Uterus (tissue), 4 donors: ENCODE results near the gene HSPB7. TPM values are rescaled to one million over a fixed set of nuclear protein-coding genes. Genes with fewer than 3 reads are reported as not detected.

ENCODE experiments used
- DNase-seq, 2 donors: peaks; one replicate each; pipeline ENCODE4 v3.0.0-alpha.2; 2019 to 2020
- H3K27ac ChIP-seq, 2 donors: fragments of 200-600 bp; sonication (generic); 1 replicate in 1 of 2; 2 replicates in 1 of 2; pipeline ENCODE4 v1.5.1; 2016 to 2018
- H3K27me3 ChIP-seq, 2 donors: fragments of 200-600 bp; sonication (generic); one replicate each; pipeline ENCODE4 v1.5.1; 2018 to 2019; ENCODE audit warnings: control low read depth in 1 of 2
- H3K36me3 ChIP-seq, 2 donors: fragments of 200-600 bp; sonication (generic); one replicate each; pipeline ENCODE4 v1.5.1; 2019; ENCODE audit warnings: control low read depth in 1 of 2
- H3K4me1 ChIP-seq, 2 donors: fragments of 200-600 bp; sonication (generic); one replicate each; pipeline ENCODE4 v1.5.1; 2018 to 2019; ENCODE audit warnings: control low read depth in 1 of 2
- H3K4me3 ChIP-seq, 2 donors: fragments of 200-600 bp; sonication (generic); 1 replicate in 1 of 2; 2 replicates in 1 of 2; pipeline ENCODE4 v1.5.1; 2018 to 2019; ENCODE audit warnings: mild to moderate bottlenecking in 1 of 2
- H3K9me3 ChIP-seq, 2 donors: fragments of 200-600 bp; sonication (generic); one replicate each; pipeline ENCODE4 v1.5.1; 2019; ENCODE audit warnings: control low read depth in 1 of 2
- POLR2A ChIP-seq, 2 donors: fragments of 450-650 bp; IDR thresholded peaks; one replicate each; pipeline ENCODE4 v1.6.1; 2016; ENCODE audit warnings: antibody characterized with exemption in 2 of 2, mild to moderate bottlenecking in 1 of 2, moderate library complexity in 1 of 2
- intact Hi-C: fragments of 100-400 bp; cut with DNase I; formaldehyde crosslinking; loops from one replicate; pipeline ENCODE4 v1.15.1; 2023; ENCODE audit warnings: low total_unique reads
- total RNA-seq, 4 donors: library from RNA; depleted of rRNA in 3 of 4; stranded (reverse); fragments of >200 nt in 3 of 4; gene quantifications; one replicate each; pipeline versions ENCODE4 v1.1.0 to v1.2.4, GENCODE V29; 2014 to 2023
- TF ChIP-seq, protein P1 (sequence below), 4 experiments: fragments of 200-600 bp in 2 of 4; fragments of 450-650 bp in 2 of 4; sonication (generic) in 2 of 4; IDR thresholded peaks; one replicate each; pipeline ENCODE4 v1.5.1; 2016 to 2019; ENCODE audit warnings: antibody characterized with exemption in 4 of 4, mild to moderate bottlenecking in 2 of 4, moderate library complexity in 1 of 4
- donor health status: DM: yes; HTN: yes; CAD: no.

HSPB7 gene
- total RNA-seq, 4 donors from 2014 or later = 8.7 to 283 (median 22.6) TPM

DNA sequence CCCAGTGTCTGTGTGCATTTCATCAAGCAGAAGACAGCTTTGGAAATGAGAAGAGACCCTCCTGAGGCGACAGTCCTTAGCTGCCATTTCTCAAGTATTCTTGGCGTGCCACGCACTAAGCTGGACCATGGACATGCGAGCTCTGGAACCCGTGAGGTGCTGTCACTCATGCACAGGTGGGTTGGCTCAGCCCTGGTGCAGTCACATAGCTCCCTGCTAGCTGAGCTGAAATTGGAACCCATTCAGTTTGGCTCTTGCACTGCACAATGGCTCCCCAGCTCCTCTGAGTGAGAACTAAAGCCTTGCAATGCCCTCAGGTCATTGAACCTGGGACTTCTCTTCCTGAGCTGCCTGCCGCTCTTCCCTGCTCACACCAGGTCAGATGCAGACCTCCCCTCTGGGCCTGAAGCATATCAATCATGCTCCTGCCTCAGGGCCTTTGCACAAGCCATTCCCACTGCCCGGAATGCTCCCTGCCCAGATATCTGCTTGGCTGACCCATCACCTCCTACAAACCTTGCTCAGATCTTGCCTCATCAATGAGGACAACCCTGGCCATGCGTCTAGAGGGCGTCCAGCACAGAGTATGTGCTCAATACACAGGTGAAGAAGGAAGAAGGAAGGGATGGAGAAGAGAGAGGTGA is 20.1 kb downstream of the HSPB7 start:
- intact Hi-C loops = no loop called here
- Histone ChIP-seq H3K9me3 (no peaks in the 10 kb centered on the region), H3K27ac (no peak overlapping the region), H3K36me3 (no peaks in the 10 kb centered on the region), H3K4me1 (no peaks in the 10 kb centered on the region), H3K27me3 (no peaks in the 10 kb centered on the region), H3K4me3 (no peak overlapping the region)
- no peak for TF ChIP-seq POLR2A (IDR thresholded peaks at IDR 0.05)
- DNase-seq = no peak

GRCh38 chr1:15997076-15997585 is 20.7 kb downstream of the HSPB7 start:
- H3K27me3 ChIP-seq = no peaks in the 10 kb centered on the region
- no peak overlapping the region for H3K27ac ChIP-seq
- no peak for TF ChIP-seq POLR2A (IDR thresholded peaks at IDR 0.05)
- TF ChIP-seq, protein P1, sequence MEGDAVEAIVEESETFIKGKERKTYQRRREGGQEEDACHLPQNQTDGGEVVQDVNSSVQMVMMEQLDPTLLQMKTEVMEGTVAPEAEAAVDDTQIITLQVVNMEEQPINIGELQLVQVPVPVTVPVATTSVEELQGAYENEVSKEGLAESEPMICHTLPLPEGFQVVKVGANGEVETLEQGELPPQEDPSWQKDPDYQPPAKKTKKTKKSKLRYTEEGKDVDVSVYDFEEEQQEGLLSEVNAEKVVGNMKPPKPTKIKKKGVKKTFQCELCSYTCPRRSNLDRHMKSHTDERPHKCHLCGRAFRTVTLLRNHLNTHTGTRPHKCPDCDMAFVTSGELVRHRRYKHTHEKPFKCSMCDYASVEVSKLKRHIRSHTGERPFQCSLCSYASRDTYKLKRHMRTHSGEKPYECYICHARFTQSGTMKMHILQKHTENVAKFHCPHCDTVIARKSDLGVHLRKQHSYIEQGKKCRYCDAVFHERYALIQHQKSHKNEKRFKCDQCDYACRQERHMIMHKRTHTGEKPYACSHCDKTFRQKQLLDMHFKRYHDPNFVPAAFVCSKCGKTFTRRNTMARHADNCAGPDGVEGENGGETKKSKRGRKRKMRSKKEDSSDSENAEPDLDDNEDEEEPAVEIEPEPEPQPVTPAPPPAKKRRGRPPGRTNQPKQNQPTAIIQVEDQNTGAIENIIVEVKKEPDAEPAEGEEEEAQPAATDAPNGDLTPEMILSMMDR (IDR thresholded peaks at IDR 0.05) = no peak
- H3K36me3 ChIP-seq = no peaks in the 10 kb centered on the region
- no peak overlapping the region for H3K4me3 ChIP-seq
- intact Hi-C loops = no loop called here
- no peaks in the 10 kb centered on the region for H3K9me3 ChIP-seq
- H3K4me1 ChIP-seq = no peaks in the 10 kb centered on the region
- no peak for DNase-seq

DNA sequence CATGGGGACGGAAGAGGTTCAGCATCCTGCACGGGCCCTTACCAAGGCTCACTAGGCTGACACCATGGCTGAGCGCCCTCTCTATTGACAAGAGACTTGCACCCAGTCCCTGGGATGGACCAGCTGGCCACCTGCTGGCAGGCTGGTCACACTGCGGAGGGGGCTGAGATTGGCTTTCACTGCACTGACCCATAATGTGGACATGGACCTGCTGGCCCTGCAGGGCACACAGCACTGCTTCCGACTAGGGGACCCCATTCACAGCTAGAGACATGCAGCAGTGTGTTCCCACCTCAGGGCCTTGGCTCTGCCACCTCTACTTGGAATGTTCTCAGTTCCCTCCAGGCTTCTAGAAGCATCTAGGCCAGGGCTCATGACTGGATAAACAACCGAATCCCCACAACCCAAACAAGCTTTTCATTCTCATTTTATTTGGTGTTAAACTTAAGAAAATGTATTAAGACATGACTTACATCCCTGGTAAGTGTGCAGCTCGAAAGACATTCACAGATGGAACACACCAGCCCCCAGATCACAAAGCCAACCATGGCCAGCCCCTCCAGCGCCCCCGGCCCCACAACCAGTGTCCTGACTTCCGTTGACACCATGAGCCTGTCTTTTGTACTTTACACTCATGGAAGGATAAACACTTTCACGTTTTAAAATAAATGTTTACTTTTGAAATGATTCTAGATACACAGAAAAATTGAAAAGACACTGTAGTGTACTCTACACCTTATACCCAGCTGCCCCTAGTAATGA is 23.1 kb downstream of the HSPB7 start:
- no peak overlapping the region for H3K27ac ChIP-seq
- H3K9me3 ChIP-seq = no peaks in the 10 kb centered on the region
- DNase-seq = peak; percentile 54 to 70
- H3K27me3 ChIP-seq = no peaks in the 10 kb centered on the region
- TF ChIP-seq POLR2A (IDR thresholded peaks at IDR 0.05) = peak in 1 of 2 donors; percentile 11
- TF ChIP-seq, protein P1 (IDR thresholded peaks at IDR 0.05) = peak; percentile 69 to 94 (median 82)
- intact Hi-C loops = no loop called here
- no peaks in the 10 kb centered on the region for H3K36me3 ChIP-seq
- no peak overlapping the region for H3K4me3 ChIP-seq
- no peaks in the 10 kb centered on the region for H3K4me1 ChIP-seq

DNA sequence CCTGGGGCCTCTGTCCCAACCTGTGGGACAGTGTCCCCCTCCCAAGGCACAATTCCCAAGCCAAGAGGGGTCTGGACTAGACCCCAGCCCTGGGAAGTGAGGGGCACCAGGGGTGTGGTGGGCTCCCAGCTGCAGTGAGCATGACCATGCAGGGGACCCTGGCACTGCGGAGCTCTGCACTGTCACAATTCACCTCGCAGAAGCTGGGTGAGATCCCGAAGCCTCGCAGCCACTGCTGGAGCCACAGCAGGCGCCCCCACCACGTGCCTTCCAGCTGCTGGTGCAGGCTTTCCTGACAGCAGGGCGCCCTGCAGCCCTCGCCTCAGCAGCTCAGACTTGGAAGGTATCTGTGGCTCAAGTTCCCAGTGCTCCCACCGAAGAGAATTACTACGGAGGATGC is 23.8 kb downstream of the HSPB7 start:
- Histone ChIP-seq H3K27ac (no peak overlapping the region), H3K27me3 (no peaks in the 10 kb centered on the region), H3K4me3 (no peak overlapping the region), H3K4me1 (no peaks in the 10 kb centered on the region), H3K9me3 (no peaks in the 10 kb centered on the region), H3K36me3 (no peaks in the 10 kb centered on the region)
- intact Hi-C loops = no loop called here
- DNase-seq = no peak
- TF ChIP-seq POLR2A (IDR thresholded peaks at IDR 0.05) = no peak
- TF ChIP-seq, protein P1 (IDR thresholded peaks at IDR 0.05) = no peak

DNA sequence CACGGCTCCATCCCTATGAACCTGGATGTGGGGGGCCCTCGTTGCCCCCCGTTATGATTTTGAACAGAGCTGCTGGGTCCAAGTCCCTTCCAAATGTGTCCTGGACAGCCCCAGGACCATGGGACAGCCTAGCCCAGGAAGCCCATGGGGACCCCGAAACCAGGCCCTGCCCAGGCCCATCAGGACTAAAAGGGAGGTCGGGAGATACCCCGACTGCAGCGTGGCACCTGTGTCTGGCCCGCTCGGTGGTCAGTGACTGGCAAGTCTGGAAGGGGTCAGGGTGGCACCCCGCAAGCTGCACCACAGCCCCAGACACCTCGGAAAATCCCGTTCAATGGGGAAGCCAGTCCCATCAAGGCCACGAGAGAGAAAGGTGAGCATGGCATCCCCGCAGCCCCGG is 24.2 kb downstream of the HSPB7 start:
- no peak overlapping the region for H3K27ac ChIP-seq
- intact Hi-C loops = no loop called here
- no peaks in the 10 kb centered on the region for H3K4me1 ChIP-seq
- H3K36me3 ChIP-seq = no peaks in the 10 kb centered on the region
- no peak for TF ChIP-seq POLR2A (IDR thresholded peaks at IDR 0.05)
- TF ChIP-seq, protein P1 (IDR thresholded peaks at IDR 0.05) = no peak
- no peaks in the 10 kb centered on the region for H3K9me3 ChIP-seq
- DNase-seq = no peak
- H3K4me3 ChIP-seq = no peak overlapping the region
- H3K27me3 ChIP-seq = no peaks in the 10 kb centered on the region
